Right atrium auricular region (tissue), 2 donors: ENCODE data around the gene MPHOSPH9. TPM values are rescaled to one million over a fixed set of nuclear protein-coding genes. Genes with fewer than 3 reads are reported as not detected.

ENCODE experiments used
- DNase-seq: peaks from one replicate; pipeline ENCODE4 v3.0.0-alpha.2; 2019; ENCODE audit warnings: low spot score
- H3K27ac ChIP-seq, 2 donors: fragments of 200-600 bp; sonication (generic); 1 replicate in 1 of 2; 2 replicates in 1 of 2; pipeline ENCODE4 v1.5.1; 2016 to 2019
- H3K27me3 ChIP-seq, 2 donors: fragments of 200-600 bp; sonication (generic); one replicate each; pipeline versions ENCODE4 v1.5.1 to v1.6.0; 2017 to 2019
- H3K36me3 ChIP-seq: fragments of 200-600 bp; sonication (generic); one replicate; pipeline ENCODE4 v1.5.1; 2016
- H3K4me1 ChIP-seq, 2 donors: fragments of 200-600 bp; sonication (generic); one replicate each; pipeline versions ENCODE4 v1.5.1 to v1.6.0; 2017 to 2019
- H3K4me3 ChIP-seq, 2 donors: fragments of 200-600 bp; sonication (generic); 1 replicate in 1 of 2; 2 replicates in 1 of 2; pipeline ENCODE4 v1.5.1; 2017 to 2019; ENCODE audit warnings: mild to moderate bottlenecking in 1 of 2, moderate library complexity in 1 of 2
- H3K9me3 ChIP-seq, 2 donors: fragments of 200-600 bp; sonication (generic); one replicate each; pipeline ENCODE4 v1.5.1; 2019
- CTCF ChIP-seq, 2 donors: fragments of 200-600 bp; sonication (generic); IDR thresholded peaks; one replicate each; pipeline ENCODE4 v1.5.1; 2019; ENCODE audit warnings: antibody characterized with exemption in 2 of 2
- total RNA-seq, 2 donors: library from RNA; depleted of rRNA; stranded (reverse); fragments of >200 nt; gene quantifications; one replicate each; pipeline ENCODE4 v1.1.0, GENCODE V29; 2016

The MPHOSPH9 gene
- total RNA-seq, 2 donors from 2014 or later = 21.0 to 33.7 TPM

- Histone ChIP-seq H3K9me3 (no peaks in the 10 kb centered on the region), H3K27me3 (no peaks in the 10 kb centered on the region), H3K27ac (no peak overlapping the region), H3K4me3 (no peak overlapping the region), H3K4me1 (peaks cover 0 to 40% of the 10 kb centered on the region in 2 donors), H3K36me3 (no peaks in the 10 kb centered on the region)
- DNase-seq = no peak
- TF ChIP-seq CTCF (IDR thresholded peaks at IDR 0.05) = no peak
Observed at GRCh38 chr12:123121670-123122069, 111.3 kb downstream of the MPHOSPH9 start.

- H3K4me1 ChIP-seq = peaks cover 0 to 42% of the 10 kb centered on the region in 2 donors
- no peak for TF ChIP-seq CTCF (IDR thresholded peaks at IDR 0.05)
- DNase-seq = no peak
Observed at GRCh38 chr12:123120452-123121166, 112.3 kb downstream of the MPHOSPH9 start.

GRCh38 chr12:123119808-123120207 lies 113.1 kb downstream of the MPHOSPH9 start:
- no peak for DNase-seq
- Histone ChIP-seq H3K27ac (no peak overlapping the region), H3K4me3 (no peak overlapping the region), H3K27me3 (no peaks in the 10 kb centered on the region), H3K9me3 (no peaks in the 10 kb centered on the region), H3K4me1 (peaks cover 0 to 50% of the 10 kb centered on the region in 2 donors), H3K36me3 (no peaks in the 10 kb centered on the region)
- TF ChIP-seq CTCF (IDR thresholded peaks at IDR 0.05) = no peak

More at GRCh38 chr12:123120452-123121166, 112.3 kb downstream of the MPHOSPH9 start:
- H3K27me3 ChIP-seq = no peaks in the 10 kb centered on the region
- H3K4me3 ChIP-seq = no peak overlapping the region
- H3K9me3 ChIP-seq = no peaks in the 10 kb centered on the region
- no peak overlapping the region for H3K27ac ChIP-seq
- H3K36me3 ChIP-seq = no peaks in the 10 kb centered on the region

- no peak overlapping the region for H3K27ac ChIP-seq
- peaks cover 0 to 62% of the 10 kb centered on the region in 2 donors for H3K4me1 ChIP-seq
- H3K9me3 ChIP-seq = no peaks in the 10 kb centered on the region
- H3K4me3 ChIP-seq = no peak overlapping the region
- no peak for TF ChIP-seq CTCF (IDR thresholded peaks at IDR 0.05)
- no peak for DNase-seq
- no peaks in the 10 kb centered on the region for H3K36me3 ChIP-seq
- no peaks in the 10 kb centered on the region for H3K27me3 ChIP-seq
Observed at GRCh38 chr12:123118497-123118896, 114.4 kb downstream of the MPHOSPH9 start.

- peak; percentile 84 for DNase-seq
- H3K4me3 ChIP-seq = no peak overlapping the region
- no peak for TF ChIP-seq CTCF (IDR thresholded peaks at IDR 0.05)
Observed at GRCh38 chr12:123115409-123116121, 117.4 kb downstream of the MPHOSPH9 start.

More at GRCh38 chr12:123115409-123116121, 117.4 kb downstream of the MPHOSPH9 start:
- Histone ChIP-seq H3K36me3 (no peaks in the 10 kb centered on the region), H3K27ac (peak overlapping the region; percentile 63 to 77), H3K4me1 (peaks cover 0 to 76% of the 10 kb centered on the region in 2 donors), H3K9me3 (no peaks in the 10 kb centered on the region), H3K27me3 (no peaks in the 10 kb centered on the region)
